ENCODE data around the gene APC2. TPM values are rescaled to one million over a fixed set of nuclear protein-coding genes. Genes with fewer than 3 reads are reported as not detected.

APC2 gene
- total RNA-seq, 1 donor from 2014 or later = 1.2 TPM

DNA sequence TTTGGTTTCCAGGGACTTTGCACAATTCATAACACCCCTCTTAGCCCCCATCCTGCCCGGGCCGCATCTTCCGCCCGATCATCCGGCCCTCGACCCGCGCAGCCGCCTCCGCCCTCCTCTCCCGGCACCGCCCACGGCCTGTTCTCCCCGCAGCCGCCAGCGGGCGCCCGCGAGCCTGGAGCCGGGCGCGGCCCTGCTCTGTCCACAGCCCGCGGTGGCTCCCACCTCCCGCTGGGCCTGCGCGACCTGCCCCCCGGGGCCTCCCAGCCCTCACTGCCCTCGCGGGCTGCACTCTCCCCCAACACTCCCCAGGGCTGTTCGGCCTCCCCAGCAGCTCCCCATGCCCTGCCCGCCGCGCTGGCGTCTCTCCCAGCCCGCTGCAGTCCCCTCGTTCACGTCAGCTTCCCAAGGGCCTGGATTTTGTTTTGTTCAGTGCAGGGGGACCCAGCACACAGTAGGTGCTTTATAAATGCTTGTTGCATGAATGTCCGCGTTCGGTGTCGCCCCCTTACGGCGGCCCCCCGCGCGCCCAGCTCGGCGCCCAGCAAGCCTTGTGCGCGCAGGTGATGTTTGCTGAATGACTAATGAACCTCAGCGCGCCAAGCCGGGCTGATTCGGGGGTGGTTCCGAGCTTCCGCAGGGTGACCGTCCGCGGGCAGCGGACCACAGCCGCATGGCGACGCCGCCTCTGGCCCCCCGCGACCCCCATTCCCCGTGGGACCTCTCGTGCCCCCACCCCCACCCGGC, 4.6 kb upstream of the APC2 start:
- H3K4me1 ChIP-seq = peaks cover 37% of the 10 kb centered on the region
- TF ChIP-seq POLR2A (IDR thresholded peaks at IDR 0.05) (no peak), CTCF (IDR thresholded peaks at IDR 0.05) (peak; percentile 31 to 83 (median 68)), POLR2AphosphoS5 (IDR thresholded peaks at IDR 0.05; ENCODE audit: insufficient read depth in 1 of 2, low read depth in 1 of 2) (no peak)
- H3K27me3 ChIP-seq = peaks cover 34% of the 10 kb centered on the region
- DNase-seq (ENCODE audit: extremely low spot score in 2 of 2) = no peak
- no peaks in the 10 kb centered on the region for H3K9me3 ChIP-seq
- intact Hi-C loops (cut with DNase I) = loop anchor here (10.0 kb wide), 1 partner anchor 171 kb away; the partner anchor contains the start of gene FAM174C
- peak overlapping the region; percentile 28 to 32 for H3K4me3 ChIP-seq
- H3K27ac ChIP-seq = no peak overlapping the region
- peaks cover 0 to 26% of the 10 kb centered on the region in 2 donors for H3K36me3 ChIP-seq

GRCh38 chr19:1445932-1446712, 3.8 kb upstream of the APC2 start:
- Histone ChIP-seq H3K9me3 (no peaks in the 10 kb centered on the region), H3K36me3 (peaks cover 0 to 18% of the 10 kb centered on the region in 2 donors), H3K4me3 (peak overlapping the region; percentile 28 to 32), H3K27ac (no peak overlapping the region), H3K27me3 (peaks cover 40% of the 10 kb centered on the region), H3K4me1 (peaks cover 29% of the 10 kb centered on the region)
- intact Hi-C loops (cut with DNase I) = loop anchor here (10.0 kb wide), 1 partner anchor 171 kb away; the partner anchor contains the start of gene FAM174C
- no peak for DNase-seq (ENCODE audit: extremely low spot score in 2 of 2)
- no peak for TF ChIP-seq POLR2AphosphoS5 (IDR thresholded peaks at IDR 0.05; ENCODE audit: insufficient read depth in 1 of 2, low read depth in 1 of 2)
- no peak for TF ChIP-seq CTCF (IDR thresholded peaks at IDR 0.05)
- TF ChIP-seq POLR2A (IDR thresholded peaks at IDR 0.05) = no peak

GRCh38 chr19:1446713-1447481, 3.0 kb upstream of the APC2 start:
- no peak for DNase-seq (ENCODE audit: extremely low spot score in 2 of 2)
- peak overlapping the region; percentile 28 to 32 for H3K4me3 ChIP-seq
- peaks cover 0 to 11% of the 10 kb centered on the region in 2 donors for H3K36me3 ChIP-seq
- H3K27ac ChIP-seq = no peak overlapping the region
- intact Hi-C loops (cut with DNase I) = loop anchor here (10.0 kb wide), 1 partner anchor 172 kb away; the partner anchor contains the start of gene FAM174C
- H3K27me3 ChIP-seq = peaks cover 40% of the 10 kb centered on the region
- TF ChIP-seq POLR2A (IDR thresholded peaks at IDR 0.05) = no peak
- H3K4me1 ChIP-seq = peaks cover 27% of the 10 kb centered on the region
- H3K9me3 ChIP-seq = no peaks in the 10 kb centered on the region

DNA sequence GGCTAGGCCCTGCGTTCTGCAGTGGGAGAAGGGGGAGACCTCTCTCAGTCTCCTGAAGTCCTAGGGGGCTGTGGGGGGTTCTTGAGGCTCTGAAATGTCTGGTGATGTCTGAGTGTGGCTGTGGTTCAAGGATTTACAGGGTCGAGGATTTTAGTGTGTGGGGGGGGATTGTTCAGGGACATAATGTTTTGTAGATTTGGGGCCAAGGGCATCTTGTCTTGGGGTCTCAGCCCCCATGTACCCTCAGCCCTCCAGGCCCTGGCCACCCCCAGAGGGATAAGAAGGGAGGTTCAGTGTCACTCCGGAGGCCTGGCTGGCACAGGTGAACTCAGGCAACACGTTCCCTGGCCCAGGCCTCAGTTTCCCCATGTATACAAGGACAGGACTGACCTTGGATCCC, 2.4 kb upstream of the APC2 start:
- Histone ChIP-seq H3K27ac (no peak overlapping the region), H3K4me3 (no peak overlapping the region), H3K27me3 (peaks cover 40% of the 10 kb centered on the region), H3K36me3 (peaks cover 0 to 5% of the 10 kb centered on the region in 2 donors), H3K9me3 (no peaks in the 10 kb centered on the region), H3K4me1 (peaks cover 27% of the 10 kb centered on the region)
- intact Hi-C loops (cut with DNase I) = loop anchor here (10.0 kb wide), 1 partner anchor 173 kb away; the partner anchor contains the start of gene FAM174C
- TF ChIP-seq POLR2A (IDR thresholded peaks at IDR 0.05) (no peak), CTCF (IDR thresholded peaks at IDR 0.05) (no peak), POLR2AphosphoS5 (IDR thresholded peaks at IDR 0.05; ENCODE audit: insufficient read depth in 1 of 2, low read depth in 1 of 2) (no peak)
- DNase-seq (ENCODE audit: extremely low spot score in 2 of 2) = no peak

DNA sequence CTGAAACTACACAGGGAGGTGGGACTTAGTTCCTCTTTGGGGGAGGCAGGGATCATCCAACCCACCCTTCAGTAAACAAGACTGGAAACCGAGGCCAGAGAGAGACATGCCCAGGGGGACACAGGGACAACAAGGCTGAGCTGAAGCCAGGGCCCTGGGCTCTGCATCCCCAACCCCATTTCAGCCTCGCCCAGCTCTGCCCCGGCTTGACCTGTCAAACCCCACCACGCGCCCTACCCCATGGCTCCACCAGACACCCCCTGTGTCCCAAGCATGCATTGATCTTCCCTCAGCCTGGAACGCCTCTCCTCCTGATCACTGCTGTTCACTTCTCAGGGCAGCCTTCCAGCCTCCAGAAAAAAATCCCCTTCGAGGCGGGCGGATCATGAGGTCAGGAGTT, 2.0 kb upstream of the APC2 start:
- H3K27me3 ChIP-seq = peaks cover 42% of the 10 kb centered on the region
- H3K36me3 ChIP-seq = peaks cover 0 to under 1% of the 10 kb centered on the region in 2 donors
- H3K9me3 ChIP-seq = no peaks in the 10 kb centered on the region
- no peak for TF ChIP-seq POLR2A (IDR thresholded peaks at IDR 0.05)
- no peak for TF ChIP-seq POLR2AphosphoS5 (IDR thresholded peaks at IDR 0.05; ENCODE audit: insufficient read depth in 1 of 2, low read depth in 1 of 2)
- no peak for TF ChIP-seq CTCF (IDR thresholded peaks at IDR 0.05)
- DNase-seq (ENCODE audit: extremely low spot score in 2 of 2) = no peak
- no peak overlapping the region for H3K4me3 ChIP-seq
- H3K4me1 ChIP-seq = peaks cover 30% of the 10 kb centered on the region
- no peak overlapping the region for H3K27ac ChIP-seq
- intact Hi-C loops (cut with DNase I) = loop anchor here (10.0 kb wide), 1 partner anchor 173 kb away; the partner anchor contains the start of gene FAM174C
